GM21381 (cell line): ENCODE results near the gene ETNPPL.
"Not testable (repeated sequence)": the region's sequence is repeated elsewhere in the genome, so short reads cannot be mapped to it uniquely, and the experiment has no call there.

Experiments used
- ATAC-seq: cut with Tn5 transposase; IDR thresholded peaks from one replicate; pipeline ENCODE4 v1.9.1; 2021; ENCODE audit warnings: mild to moderate bottlenecking, moderate library complexity; ENCODE audit not compliant: unreplicated experiment

The ETNPPL gene

GRCh38 chr4:108758498-108758897 is 4.4 kb downstream of the ETNPPL start:
- no peak for ATAC-seq

GRCh38 chr4:108754327-108754726 is 8.5 kb downstream of the ETNPPL start:
- ATAC-seq: no peak

GRCh38 chr4:108751321-108751720 is 11.5 kb downstream of the ETNPPL start:
- ATAC-seq: no peak

- no peak for ATAC-seq
These were observed 13.7 kb downstream of the ETNPPL start for GRCh38 chr4:108749119-108749518.

- no peak for ATAC-seq
These were observed 16.3 kb downstream of the ETNPPL start for GRCh38 chr4:108746511-108746910.

- ATAC-seq: no peak
These were observed 18.5 kb downstream of the ETNPPL start for GRCh38 chr4:108744307-108744706.

- no peak for ATAC-seq
These were observed 20.1 kb downstream of the ETNPPL start for GRCh38 chr4:108742451-108743420.

GRCh38 chr4:108738003-108738706 is 24.7 kb downstream of the ETNPPL start:
- ATAC-seq: no peak

- ATAC-seq: no peak
These were observed 31.8 kb downstream of the ETNPPL start for GRCh38 chr4:108731006-108731405.

GRCh38 chr4:108730579-108730978 is 32.3 kb downstream of the ETNPPL start:
- no peak for ATAC-seq

GRCh38 chr4:108729731-108730130 is 33.1 kb downstream of the ETNPPL start:
- no peak for ATAC-seq

GRCh38 chr4:108725457-108725856 is 37.4 kb downstream of the ETNPPL start:
- no peak for ATAC-seq

- ATAC-seq: no peak
These were observed 45.5 kb downstream of the ETNPPL start for GRCh38 chr4:108717386-108717785.

GRCh38 chr4:108716340-108716739 is 46.5 kb downstream of the ETNPPL start:
- ATAC-seq: no peak

- no peak for ATAC-seq
These were observed 48.0 kb downstream of the ETNPPL start for GRCh38 chr4:108714880-108715279.

- not testable (repeated sequence) for ATAC-seq
These were observed 52.3 kb downstream of the ETNPPL start for GRCh38 chr4:108710578-108710977.

GRCh38 chr4:108709722-108710121 is 53.1 kb downstream of the ETNPPL start:
- no peak for ATAC-seq

GRCh38 chr4:108709234-108709633 is 53.6 kb downstream of the ETNPPL start:
- ATAC-seq: no peak

GRCh38 chr4:108706289-108706688 is 56.6 kb downstream of the ETNPPL start:
- ATAC-seq: no peak

- no peak for ATAC-seq
These were observed 58.9 kb downstream of the ETNPPL start for GRCh38 chr4:108703966-108704365.

GRCh38 chr4:108703370-108703769 is 59.5 kb downstream of the ETNPPL start:
- no peak for ATAC-seq

GRCh38 chr4:108702960-108703359 is 59.9 kb downstream of the ETNPPL start:
- ATAC-seq: no peak
